Activated naive CD4-positive, alpha-beta T cell treated with anti-CD3 and anti-CD28 coated beads for 36 hours (primary cell): ENCODE measurements around the gene PEA15. TPM values are rescaled to one million over a fixed set of nuclear protein-coding genes. Genes with fewer than 3 reads are reported as not detected.
A peak's percentile ranks its signal among the peaks of the same experiment; 100 is the strongest.

Source experiments
- CTCF ChIA-PET: fragments of 350-600 bp; sonication (Branson Sonifier 250); formaldehyde crosslinking; loops from one replicate; lab custom pipeline; 2021; ENCODE audit warnings: antibody characterized with exemption; lab: Charles Lee
- DNase-seq: peaks from one replicate; pipeline ENCODE4 v3.0.0-alpha.2; 2020
- H3K27ac Mint-ChIP-seq: one replicate; pipeline ENCODE4 v1.8.0; 2021; ENCODE audit warnings: mild to moderate bottlenecking, mixed read lengths
- H3K27me3 Mint-ChIP-seq: one replicate; pipeline ENCODE4 v1.8.0; 2021; ENCODE audit warnings: low read depth, mixed read lengths
- H3K36me3 Mint-ChIP-seq: one replicate; pipeline ENCODE4 v1.8.0; 2021; ENCODE audit warnings: low read depth, mixed read lengths
- H3K4me1 Mint-ChIP-seq: one replicate; pipeline ENCODE4 v1.8.0; 2021; ENCODE audit warnings: low read depth, mixed read lengths
- H3K4me3 Mint-ChIP-seq: one replicate; pipeline ENCODE4 v1.8.0; 2021; ENCODE audit warnings: mild to moderate bottlenecking, moderate library complexity, mixed read lengths
- H3K9me3 Mint-ChIP-seq: one replicate; pipeline ENCODE4 v1.8.0; 2021; ENCODE audit warnings: mixed read lengths
- intact Hi-C: fragments of 100-400 bp; cut with micrococcal nuclease; formaldehyde crosslinking; loops from one replicate; pipeline ENCODE4 v1.15.1; 2023
- total RNA-seq, 2 experiments: library from RNA; stranded (reverse); gene quantifications; one replicate each; pipeline ENCODE4 v1.2.3, GENCODE V29; 2021

The PEA15 gene
- total RNA-seq, 2 experiments from 2014 or later: 34.3 to 42.0 TPM

GRCh38 chr1:160214481-160215140 lies 9.4 kb downstream of the PEA15 start:
- peaks cover 14% of the 10 kb centered on the region for H3K36me3 Mint-ChIP-seq
- CTCF ChIA-PET: no interaction called here
- DNase-seq: no peak

GRCh38 chr1:160216301-160216700 lies 11.1 kb downstream of the PEA15 start:
- intact Hi-C loops: no loop called here
- peaks cover 12% of the 10 kb centered on the region for H3K36me3 Mint-ChIP-seq
- no peaks in the 10 kb centered on the region for H3K27me3 Mint-ChIP-seq
- DNase-seq: no peak
- peaks cover 2% of the 10 kb centered on the region for H3K4me1 Mint-ChIP-seq
- H3K9me3 Mint-ChIP-seq: no peaks in the 10 kb centered on the region
- H3K27ac Mint-ChIP-seq: no peak overlapping the region
- H3K4me3 Mint-ChIP-seq: no peak overlapping the region
- CTCF ChIA-PET: interaction anchor here (1.2 kb wide), 1 partner anchor 23 kb away, joined by 3 read pairs; no protein-coding TSS in a partner anchor

More at GRCh38 chr1:160214481-160215140, 9.4 kb downstream of the PEA15 start:
- H3K4me1 Mint-ChIP-seq: peaks cover 14% of the 10 kb centered on the region
- no peaks in the 10 kb centered on the region for H3K27me3 Mint-ChIP-seq
- H3K9me3 Mint-ChIP-seq: no peaks in the 10 kb centered on the region
- no peak overlapping the region for H3K27ac Mint-ChIP-seq
- no peak overlapping the region for H3K4me3 Mint-ChIP-seq
- intact Hi-C loops: no loop called here

GRCh38 chr1:160217481-160218051 lies 12.4 kb downstream of the PEA15 start:
- no peak overlapping the region for H3K4me3 Mint-ChIP-seq
- H3K4me1 Mint-ChIP-seq: no peaks in the 10 kb centered on the region
- peak overlapping the region; percentile 15 for H3K27ac Mint-ChIP-seq
- intact Hi-C loops: no loop called here
- no peak for DNase-seq
- CTCF ChIA-PET: interaction anchor here (0.6 to 3.6 kb wide), 2 partner anchors 25 to 171 kb away, joined by 3 to 19 read pairs; no protein-coding TSS in a partner anchor
- no peaks in the 10 kb centered on the region for H3K9me3 Mint-ChIP-seq
- peaks cover 12% of the 10 kb centered on the region for H3K36me3 Mint-ChIP-seq
- H3K27me3 Mint-ChIP-seq: no peaks in the 10 kb centered on the region

GRCh38 chr1:160219062-160219929 lies 14.1 kb downstream of the PEA15 start:
- intact Hi-C loops: no loop called here
- Mint-ChIP-seq H3K27ac (no peak overlapping the region), H3K36me3 (peaks cover 10% of the 10 kb centered on the region), H3K27me3 (no peaks in the 10 kb centered on the region), H3K4me1 (no peaks in the 10 kb centered on the region), H3K4me3 (no peak overlapping the region), H3K9me3 (no peaks in the 10 kb centered on the region)
- CTCF ChIA-PET: interaction anchor here (0.9 to 5.0 kb wide), 10 partner anchors 9 to 158 kb away, joined by 4 to 26 read pairs (median 4); no protein-coding TSS in a partner anchor
- DNase-seq: no peak

GRCh38 chr1:160220301-160220700 lies 15.1 kb downstream of the PEA15 start:
- H3K27ac Mint-ChIP-seq: peak overlapping the region; percentile 34
- peaks cover 14% of the 10 kb centered on the region for H3K36me3 Mint-ChIP-seq
- intact Hi-C loops: no loop called here
- H3K9me3 Mint-ChIP-seq: no peaks in the 10 kb centered on the region
- no peak overlapping the region for H3K4me3 Mint-ChIP-seq
- no peaks in the 10 kb centered on the region for H3K27me3 Mint-ChIP-seq
- no peak for DNase-seq
- no peaks in the 10 kb centered on the region for H3K4me1 Mint-ChIP-seq
- CTCF ChIA-PET: interaction anchor here (0.8 to 5.0 kb wide), 9 partner anchors 8 to 156 kb away, joined by 3 to 26 read pairs (median 5); no protein-coding TSS in a partner anchor

- H3K4me3 Mint-ChIP-seq: no peak overlapping the region
- H3K4me1 Mint-ChIP-seq: no peaks in the 10 kb centered on the region
- H3K27me3 Mint-ChIP-seq: no peaks in the 10 kb centered on the region
- no peak for DNase-seq
- no peak overlapping the region for H3K27ac Mint-ChIP-seq
- CTCF ChIA-PET: interaction anchor here (3.6 to 5.0 kb wide), 2 partner anchors 28 to 31 kb away, joined by 19 to 26 read pairs; no protein-coding TSS in a partner anchor
- H3K36me3 Mint-ChIP-seq: peaks cover 11% of the 10 kb centered on the region
- intact Hi-C loops: no loop called here
- no peaks in the 10 kb centered on the region for H3K9me3 Mint-ChIP-seq
Measured at GRCh38 chr1:160221089-160221488, 15.9 kb downstream of the PEA15 start.

- intact Hi-C loops: no loop called here
- CTCF ChIA-PET: interaction anchor here (5.0 kb wide), 1 partner anchor 30 kb away, joined by 26 read pairs; no protein-coding TSS in a partner anchor
- peaks cover 11% of the 10 kb centered on the region for H3K36me3 Mint-ChIP-seq
Measured at GRCh38 chr1:160222546-160222945, 17.4 kb downstream of the PEA15 start.

GRCh38 chr1:160224606-160225005 lies 19.4 kb downstream of the PEA15 start:
- Mint-ChIP-seq H3K27ac (no peak overlapping the region), H3K4me3 (no peak overlapping the region), H3K9me3 (no peaks in the 10 kb centered on the region), H3K4me1 (no peaks in the 10 kb centered on the region), H3K27me3 (no peaks in the 10 kb centered on the region), H3K36me3 (peaks cover 22% of the 10 kb centered on the region)
- intact Hi-C loops: no loop called here
- no peak for DNase-seq
- CTCF ChIA-PET: interaction anchor here (1.3 to 1.5 kb wide), 4 partner anchors 28 to 145 kb away, joined by 3 to 5 read pairs (median 4); no protein-coding TSS in a partner anchor

More at GRCh38 chr1:160222546-160222945, 17.4 kb downstream of the PEA15 start:
- no peak for DNase-seq
- H3K27me3 Mint-ChIP-seq: no peaks in the 10 kb centered on the region
- H3K4me3 Mint-ChIP-seq: no peak overlapping the region
- no peak overlapping the region for H3K27ac Mint-ChIP-seq
- no peaks in the 10 kb centered on the region for H3K4me1 Mint-ChIP-seq
- no peaks in the 10 kb centered on the region for H3K9me3 Mint-ChIP-seq

GRCh38 chr1:160225345-160225744 lies 20.2 kb downstream of the PEA15 start:
- intact Hi-C loops: no loop called here
- CTCF ChIA-PET: interaction anchor here (0.6 to 1.5 kb wide), 5 partner anchors 10 to 146 kb away, joined by 3 to 5 read pairs (median 3); no protein-coding TSS in a partner anchor
- Mint-ChIP-seq H3K9me3 (no peaks in the 10 kb centered on the region), H3K27me3 (no peaks in the 10 kb centered on the region), H3K4me3 (no peak overlapping the region), H3K36me3 (peaks cover 26% of the 10 kb centered on the region), H3K4me1 (no peaks in the 10 kb centered on the region), H3K27ac (no peak overlapping the region)
- no peak for DNase-seq

- Mint-ChIP-seq H3K36me3 (peaks cover 34% of the 10 kb centered on the region), H3K4me3 (no peak overlapping the region), H3K27ac (no peak overlapping the region), H3K27me3 (no peaks in the 10 kb centered on the region), H3K4me1 (no peaks in the 10 kb centered on the region), H3K9me3 (no peaks in the 10 kb centered on the region)
- no peak for DNase-seq
- CTCF ChIA-PET: interaction anchor here (0.9 to 4.7 kb wide), 5 partner anchors 12 to 65 kb away, joined by 3 to 29 read pairs (median 4); no protein-coding TSS in a partner anchor
- intact Hi-C loops: no loop called here
Measured at GRCh38 chr1:160226623-160227022, 21.4 kb downstream of the PEA15 start.

- intact Hi-C loops: no loop called here
- no peak overlapping the region for H3K4me3 Mint-ChIP-seq
- H3K27ac Mint-ChIP-seq: no peak overlapping the region
- no peaks in the 10 kb centered on the region for H3K27me3 Mint-ChIP-seq
- H3K9me3 Mint-ChIP-seq: no peaks in the 10 kb centered on the region
- CTCF ChIA-PET: interaction anchor here (0.9 to 4.7 kb wide), 5 partner anchors 11 to 64 kb away, joined by 3 to 29 read pairs (median 4); no protein-coding TSS in a partner anchor
- no peak for DNase-seq
- no peaks in the 10 kb centered on the region for H3K4me1 Mint-ChIP-seq
- peaks cover 34% of the 10 kb centered on the region for H3K36me3 Mint-ChIP-seq
Measured at GRCh38 chr1:160227034-160227433, 21.9 kb downstream of the PEA15 start.
